ENCODE results near the gene CAMK1. TPM values are rescaled to one million over a fixed set of nuclear protein-coding genes. Genes with fewer than 3 reads are reported as not detected.

The CAMK1 gene
- total and polyA plus RNA-seq, 2 of the 4 experiments (the other 2 are of a cell fraction), result 33.3 to 36.4 TPM

- H2BK120ac ChIP-seq (ENCODE audit: low read depth, low read length), result no peak overlapping the region
- H3K4me1 ChIP-seq (ENCODE audit: control insufficient read depth, insufficient read depth, low read length), result peaks cover under 1% of the 10 kb centered on the region; the same call in 1 of the 2 replicates
- BruUV-seq (replicated peaks), result no TSS peak
- CTCF ChIA-PET, result interaction anchor here (1.1 kb wide), 1 partner anchor 9 kb away, joined by 4 read pairs; no protein-coding TSS in a partner anchor
- H4K8ac ChIP-seq (ENCODE audit: low read depth in 2 of 2, low read length in 2 of 2), result no peak overlapping the region
- no peaks in the 10 kb centered on the region for H3K36me3 ChIP-seq (ENCODE audit: control insufficient read depth, insufficient read depth, low read length)
- no peaks in the 10 kb centered on the region for H3K79me1 ChIP-seq (ENCODE audit: low read depth in 1 of 2, low read length in 2 of 2)
- peaks cover 3% of the 10 kb centered on the region; the same call in 1 of the 2 replicates for H3K27me3 ChIP-seq (ENCODE audit: control insufficient read depth, insufficient read depth, low read length)
- H4K20me1 ChIP-seq (ENCODE audit: insufficient read depth, low read length), result no peaks in the 10 kb centered on the region
- intact Hi-C loops (cut with micrococcal nuclease), result no loop called here
- no peak overlapping the region for H3K4ac ChIP-seq (ENCODE audit: low read depth, low read length)
- 14% methylated on average over 1 of the region's 7 CpGs; no CpG with 5 or more reads in 1 of the 2 experiments for WGBS, 2 experiments (ENCODE audit: extremely low coverage in 2 of 2, insufficient read length in 1 of 2)
- no peak overlapping the region for H2BK15ac ChIP-seq (ENCODE audit: low read depth, low read length)
- DNase-seq, result peak; percentile 37
- in situ Hi-C loops (cut with MboI; ENCODE audit: low sequenced_read_pairs), result no loop called here
- no peak overlapping the region for H3K23ac ChIP-seq (ENCODE audit: low read depth, low read length)
- TF ChIP-seq RFX5 (IDR thresholded peaks at IDR 0.05; ENCODE audit: low read depth, low read length) (no peak), MAFK (IDR thresholded peaks at IDR 0.05; ENCODE audit: low read depth, low read length) (no peak), CEBPB (IDR thresholded peaks at IDR 0.05; ENCODE audit: low read depth, low read length) (no peak), CTCF (conservative IDR thresholded peaks at IDR 0.05; ENCODE audit: low read depth, low read length) (no peak), RCOR1 (IDR thresholded peaks at IDR 0.05; ENCODE audit: insufficient replicate concordance, low read length) (no peak), RAD21 (IDR thresholded peaks at IDR 0.05; ENCODE audit: low read length) (no peak), SMC3 (IDR thresholded peaks at IDR 0.05; ENCODE audit: low read depth, low read length) (no peak), CHD1 (IDR thresholded peaks at IDR 0.05; ENCODE audit: low read depth, low read length) (no peak), POLR2A (IDR thresholded peaks at IDR 0.05; ENCODE audit: low read depth, low read length) (no peak), MAZ (IDR thresholded peaks at IDR 0.05; ENCODE audit: borderline replicate concordance, low read depth, low read length) (no peak), FOS (IDR thresholded peaks at IDR 0.05; ENCODE audit: low read depth, low read length) (no peak), ELK1 (IDR thresholded peaks at IDR 0.05; ENCODE audit: borderline replicate concordance, low read depth, low read length) (no peak), NFE2L2 (IDR thresholded peaks at IDR 0.05; ENCODE audit: low read depth, low read length) (no peak)
- POLR2A ChIA-PET (ENCODE audit: unreplicated experiment), result interaction anchor here (0.7 kb wide), 1 partner anchor 172 kb away, joined by 4 read pairs; no protein-coding TSS in a partner anchor
- no peak overlapping the region for H2BK5ac ChIP-seq (ENCODE audit: low read depth, low read length, poor library complexity, severe bottlenecking)
- dilution Hi-C loops (cut with HindIII; ENCODE audit: low sequenced_read_pairs, unreplicated experiment), result no loop called here
- no peak overlapping the region for H3K27ac ChIP-seq (ENCODE audit: insufficient read depth, low read length)
- H4K91ac ChIP-seq (ENCODE audit: insufficient read depth, low read depth, low read length), result no peak overlapping the region
- H3K56ac ChIP-seq (ENCODE audit: extremely low read depth, insufficient read depth, low read length), result no peak overlapping the region
- no peak overlapping the region for H3K18ac ChIP-seq (ENCODE audit: low read depth, low read length)
- peak; percentile 84 for ATAC-seq (ENCODE audit: low read depth)
- H2AK5ac ChIP-seq (ENCODE audit: low read depth, low read length), result no peak overlapping the region
- H3K4me3 ChIP-seq (ENCODE audit: insufficient read depth, low read depth, low read length), result no peak overlapping the region
- H3K9ac ChIP-seq (ENCODE audit: low read depth, low read length), result no peak overlapping the region
- H3K14ac ChIP-seq (replicated peaks; ENCODE audit: low read depth, low read length), result no peak overlapping the region
- no peak overlapping the region for H2AK9ac ChIP-seq (replicated peaks; ENCODE audit: low read depth, low read length, poor library complexity)
- H4K5ac ChIP-seq (ENCODE audit: low read depth, low read length), result no peak overlapping the region
- H3K9me1 ChIP-seq (ENCODE audit: insufficient read depth, low read length), result no peaks in the 10 kb centered on the region
- no peak overlapping the region for H2AFZ ChIP-seq (replicated peaks; ENCODE audit: low read length, poor library complexity)
- H3K9me3 ChIP-seq (ENCODE audit: control insufficient read depth, insufficient read depth, low read length), result no peaks in the 10 kb centered on the region
- no peak overlapping the region for H2BK20ac ChIP-seq (ENCODE audit: low read depth, low read length)
- no peak overlapping the region for H3K4me2 ChIP-seq (ENCODE audit: low read depth, low read length)
Measured at GRCh38 chr3:9721015-9721699, 48.6 kb downstream of the CAMK1 start.

All from IMR-90 (cell line).